Fibroblast of the aortic adventitia (primary cell): ENCODE results near the gene HOXA10. TPM values are rescaled to one million over a fixed set of nuclear protein-coding genes. Genes with fewer than 3 reads are reported as not detected.

ENCODE experiments used
- DNase-seq: peaks from one replicate; pipeline ENCODE4 v3.0.0-alpha.2; 2010; ENCODE audit warnings: low read depth
- H3K4me3 ChIP-seq: 2 replicates; pipeline ENCODE4 v1.5.1; 2011; ENCODE audit warnings: low read depth, mild to moderate bottlenecking, control low read depth, low read length, moderate library complexity
- CTCF ChIP-seq: IDR thresholded peaks from 2 replicates; pipeline ENCODE4 v1.5.1; 2011; ENCODE audit warnings: mild to moderate bottlenecking, low read length, control low read depth, inconsistent platforms; ENCODE audit not compliant: insufficient read depth
- total RNA-seq: library from RNA; depleted of rRNA; stranded (reverse); fragments of >200 nt; gene quantifications from 2 replicates; pipeline ENCODE4 v1.2.3, GENCODE V29; 2012; ENCODE audit warnings: low replicate concordance

Gene HOXA10
- total RNA-seq, 1 donor = not detected

- no peak overlapping the region for H3K4me3 ChIP-seq
- no peak for TF ChIP-seq CTCF
- no peak for DNase-seq
These were observed 19.3 kb upstream of the HOXA10 start for GRCh38 chr7:27193335-27194001.

DNA sequence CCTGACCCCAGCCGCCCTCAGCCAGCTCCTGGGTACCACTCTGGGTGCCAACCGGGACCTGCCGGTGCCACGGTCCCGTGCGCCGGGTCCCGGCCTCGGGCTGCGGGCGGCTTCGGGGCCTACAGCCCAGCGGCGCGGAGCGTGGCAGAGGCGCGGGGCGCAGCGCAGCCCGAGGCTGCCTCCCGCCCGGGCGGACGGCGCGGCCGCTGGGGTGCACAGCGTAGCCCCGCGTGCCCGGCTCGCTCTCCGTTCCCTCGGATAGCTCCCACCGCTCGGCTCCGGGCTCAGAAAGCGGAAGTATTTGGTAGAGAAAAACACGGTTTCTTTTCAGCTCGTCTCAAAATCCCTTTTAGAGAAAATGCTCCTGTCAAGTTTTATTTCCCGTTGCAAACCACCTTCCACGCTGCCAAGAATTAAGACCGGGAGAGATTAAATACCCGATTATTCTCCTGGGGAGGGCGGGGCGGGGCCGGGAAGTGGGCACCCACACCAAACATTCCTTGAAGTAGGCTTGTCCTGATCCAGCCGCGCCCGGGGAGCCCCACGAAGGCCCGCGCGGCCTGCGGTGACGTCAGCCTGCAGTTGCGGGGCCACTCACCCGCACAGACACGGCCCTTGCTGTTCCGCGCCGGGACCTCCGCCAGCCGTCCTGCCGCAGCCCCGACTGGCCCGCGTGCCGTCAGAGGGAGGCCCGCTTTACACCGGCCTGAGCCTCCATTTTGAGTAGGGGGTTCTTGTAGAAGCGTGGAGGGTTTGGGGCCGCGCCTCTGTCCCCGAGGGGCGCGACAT is 18.6 kb upstream of the HOXA10 start:
- no peak for TF ChIP-seq CTCF
- H3K4me3 ChIP-seq = peak overlapping the region; percentile 39
- no peak for DNase-seq

DNA sequence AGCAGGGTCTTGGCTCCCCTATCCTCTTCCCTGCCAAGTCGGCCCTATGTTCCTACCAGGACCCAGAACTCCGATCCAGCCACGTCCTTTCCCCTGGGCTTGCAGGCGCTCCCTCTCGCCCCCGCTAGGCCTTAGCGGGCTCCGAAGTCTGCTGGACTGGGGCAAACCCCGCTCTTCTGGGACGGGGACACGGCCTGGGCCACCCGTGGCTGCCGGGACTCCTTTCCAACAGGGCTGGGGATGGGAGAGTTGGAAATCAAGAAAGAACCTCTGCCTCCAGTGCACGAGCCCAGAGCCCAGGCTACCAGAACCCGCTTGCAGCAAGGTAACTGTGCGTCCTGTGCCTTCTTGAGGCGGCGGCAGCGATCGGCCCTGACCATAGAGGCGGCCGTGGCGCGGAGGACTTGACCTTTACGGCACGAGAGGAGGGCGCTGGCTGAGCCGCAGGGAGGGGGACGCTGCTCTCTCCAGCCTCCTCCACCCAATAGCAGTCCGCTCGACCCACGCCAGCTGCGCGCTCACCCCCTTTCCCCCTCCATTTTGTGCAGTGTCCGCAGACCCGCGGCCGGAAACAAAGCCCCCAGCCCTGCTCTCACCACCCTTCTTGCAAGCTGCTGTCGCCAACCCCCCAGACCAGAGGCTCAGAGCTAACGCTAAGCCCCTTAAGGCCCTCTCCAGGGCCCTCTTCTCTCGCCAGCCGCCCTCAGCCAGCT is 17.9 kb upstream of the HOXA10 start:
- no peak for TF ChIP-seq CTCF
- no peak for DNase-seq
- H3K4me3 ChIP-seq = no peak overlapping the region

- TF ChIP-seq CTCF = no peak
- H3K4me3 ChIP-seq = no peak overlapping the region
- DNase-seq = no peak
These were observed 17.1 kb upstream of the HOXA10 start for GRCh38 chr7:27191161-27191731.

- H3K4me3 ChIP-seq = no peak overlapping the region
- no peak for DNase-seq
- no peak for TF ChIP-seq CTCF
These were observed 16.1 kb upstream of the HOXA10 start for GRCh38 chr7:27189997-27190748.
